Adipocyte (in vitro differentiated cells): ENCODE measurements around the gene KRTAP10-3.
"Not testable (repeated sequence)": the region's sequence is repeated elsewhere in the genome, so short reads cannot be mapped to it uniquely, and the experiment has no call there.

ENCODE experiments used
- DNase-seq: peaks from one replicate; pipeline ENCODE4 v3.0.0-alpha.2; 2015; ENCODE audit warnings: low read depth
- H3K27me3 ChIP-seq: replicated peaks from 2 replicates; pipeline ENCODE4 v1.7.0; 2013; ENCODE audit warnings: mild to moderate bottlenecking, low read length, moderate library complexity; ENCODE audit not compliant: control insufficient read depth, insufficient read depth
- H3K36me3 ChIP-seq: 2 replicates; pipeline ENCODE4 v1.7.0; 2013; ENCODE audit warnings: low read length, mild to moderate bottlenecking, moderate library complexity; ENCODE audit not compliant: control insufficient read depth, insufficient read depth, severe bottlenecking
- H3K4me1 ChIP-seq: 2 replicates; pipeline ENCODE4 v1.7.0; 2013; ENCODE audit warnings: mild to moderate bottlenecking, low read length, moderate library complexity; ENCODE audit not compliant: control insufficient read depth, insufficient read depth
- H3K4me3 ChIP-seq: 2 replicates; pipeline ENCODE4 v1.7.0; 2013; ENCODE audit warnings: mild to moderate bottlenecking, low read length, moderate library complexity
- H3K9ac ChIP-seq: 2 replicates; pipeline ENCODE4 v1.7.0; 2013; ENCODE audit warnings: mild to moderate bottlenecking, low read length, moderate library complexity
- H3K9me3 ChIP-seq: 2 replicates; pipeline ENCODE4 v1.7.0; 2013; ENCODE audit warnings: mild to moderate bottlenecking, low read length, moderate library complexity; ENCODE audit not compliant: control insufficient read depth

Gene KRTAP10-3

GRCh38 chr21:44566403-44566802 is 7.8 kb upstream of the KRTAP10-3 start:
- Histone ChIP-seq H3K4me3 (no peak overlapping the region), H3K9me3 (peaks cover 24% of the 10 kb centered on the region), H3K36me3 (no peaks in the 10 kb centered on the region), H3K9ac (no peak overlapping the region), H3K27me3 (peaks cover 7% of the 10 kb centered on the region), H3K4me1 (no peaks in the 10 kb centered on the region)
- DNase-seq: no peak

GRCh38 chr21:44564886-44565598 is 6.4 kb upstream of the KRTAP10-3 start:
- Histone ChIP-seq H3K4me3 (no peak overlapping the region), H3K36me3 (no peaks in the 10 kb centered on the region), H3K9ac (no peak overlapping the region), H3K27me3 (peaks cover 4% of the 10 kb centered on the region), H3K4me1 (no peaks in the 10 kb centered on the region), H3K9me3 (peaks cover 20% of the 10 kb centered on the region)
- no peak for DNase-seq

GRCh38 chr21:44564099-44564498 is 5.5 kb upstream of the KRTAP10-3 start:
- DNase-seq: no peak
- Histone ChIP-seq H3K27me3 (peaks cover 4% of the 10 kb centered on the region), H3K4me3 (no peak overlapping the region), H3K9ac (no peak overlapping the region), H3K36me3 (no peaks in the 10 kb centered on the region), H3K9me3 (peaks cover 20% of the 10 kb centered on the region), H3K4me1 (no peaks in the 10 kb centered on the region)

GRCh38 chr21:44558329-44558675 is 293 bp downstream of the KRTAP10-3 start:
- not testable (repeated sequence) for H3K4me1 ChIP-seq, DNase-seq, H3K9ac ChIP-seq, H3K36me3 ChIP-seq, H3K4me3 ChIP-seq
- peaks cover 13% of the 10 kb centered on the region for H3K9me3 ChIP-seq
- H3K27me3 ChIP-seq: peaks cover 18% of the 10 kb centered on the region

GRCh38 chr21:44557491-44558328 is 885 bp downstream of the KRTAP10-3 start:
- H3K9ac ChIP-seq: no peak overlapping the region
- H3K27me3 ChIP-seq: peaks cover 23% of the 10 kb centered on the region
- H3K4me1 ChIP-seq: no peaks in the 10 kb centered on the region
- H3K36me3 ChIP-seq: no peaks in the 10 kb centered on the region
- no peak for DNase-seq
- H3K4me3 ChIP-seq: no peak overlapping the region
- H3K9me3 ChIP-seq: peaks cover 7% of the 10 kb centered on the region

GRCh38 chr21:44556879-44557278 is 1.7 kb downstream of the KRTAP10-3 start:
- no peaks in the 10 kb centered on the region for H3K4me1 ChIP-seq
- H3K36me3 ChIP-seq: no peaks in the 10 kb centered on the region
- H3K9ac ChIP-seq: no peak overlapping the region
- H3K9me3 ChIP-seq: peaks cover 7% of the 10 kb centered on the region
- no peak overlapping the region for H3K4me3 ChIP-seq
- DNase-seq: no peak
- H3K27me3 ChIP-seq: peaks cover 29% of the 10 kb centered on the region

- peaks cover 34% of the 10 kb centered on the region for H3K27me3 ChIP-seq
- no peak overlapping the region for H3K9ac ChIP-seq
- no peaks in the 10 kb centered on the region for H3K4me1 ChIP-seq
- peaks cover 7% of the 10 kb centered on the region for H3K9me3 ChIP-seq
- no peak overlapping the region for H3K4me3 ChIP-seq
- H3K36me3 ChIP-seq: no peaks in the 10 kb centered on the region
- no peak for DNase-seq
These were observed 3.3 kb downstream of the KRTAP10-3 start for GRCh38 chr21:44555200-44555875.

GRCh38 chr21:44552681-44553080 is 5.9 kb downstream of the KRTAP10-3 start:
- DNase-seq: no peak
- no peak overlapping the region for H3K9ac ChIP-seq
- peaks cover 10% of the 10 kb centered on the region for H3K9me3 ChIP-seq
- H3K4me3 ChIP-seq: no peak overlapping the region
- peaks cover 47% of the 10 kb centered on the region for H3K27me3 ChIP-seq
- no peaks in the 10 kb centered on the region for H3K4me1 ChIP-seq
- H3K36me3 ChIP-seq: no peaks in the 10 kb centered on the region

- H3K27me3 ChIP-seq: peaks cover 48% of the 10 kb centered on the region
- no peaks in the 10 kb centered on the region for H3K36me3 ChIP-seq
- no peak for DNase-seq
These were observed 6.5 kb downstream of the KRTAP10-3 start for GRCh38 chr21:44552136-44552535.

GRCh38 chr21:44551340-44551961 is 7.1 kb downstream of the KRTAP10-3 start, which contains the start of gene KRTAP10-2:
TSS of gene KRTAP10-2 (minus strand) at chr21:44551505. CDS start at chr21:44551458, 47 bp downstream.
- Histone ChIP-seq H3K9me3 (peaks cover 21% of the 10 kb centered on the region), H3K4me3 (no peak within 1 kb of the TSS), H3K9ac (no peak within 1 kb of the TSS), H3K4me1 (no peaks in the 10 kb centered on the region), H3K27me3 (peaks cover 44% of the 10 kb centered on the region), H3K36me3 (no peaks in the 10 kb centered on the region)
- DNase-seq: no peak

More at GRCh38 chr21:44552136-44552535, 6.5 kb downstream of the KRTAP10-3 start:
- H3K4me3 ChIP-seq: no peak overlapping the region
- H3K4me1 ChIP-seq: no peaks in the 10 kb centered on the region
- no peak overlapping the region for H3K9ac ChIP-seq
- H3K9me3 ChIP-seq: peaks cover 15% of the 10 kb centered on the region

GRCh38 chr21:44550807-44551206 is 7.8 kb downstream of the KRTAP10-3 start:
- no peaks in the 10 kb centered on the region for H3K36me3 ChIP-seq
- H3K9me3 ChIP-seq: peaks cover 27% of the 10 kb centered on the region
- DNase-seq: no peak
- no peak overlapping the region for H3K4me3 ChIP-seq
- H3K9ac ChIP-seq: no peak overlapping the region
- H3K4me1 ChIP-seq: no peaks in the 10 kb centered on the region
- peaks cover 44% of the 10 kb centered on the region for H3K27me3 ChIP-seq
